Cardiac muscle cell (in vitro differentiated cells and primary cell): ENCODE results near the gene PHF23. TPM values are rescaled to one million over a fixed set of nuclear protein-coding genes. Genes with fewer than 3 reads are reported as not detected.

Source experiments
- DNase-seq, 2 donors: peaks; one replicate each; pipeline versions ENCODE4 v3.0.0 to v3.0.0-alpha.2; 2010 to 2017; ENCODE audit warnings: low read depth in 1 of 2, low spot score in 1 of 2
- H3K27ac ChIP-seq: fragments of 200-600 bp; sonication (generic); 2 replicates; pipeline ENCODE4 v1.5.1; 2016
- H3K27me3 ChIP-seq: fragments of 200-600 bp; sonication (generic); 2 replicates; pipeline ENCODE4 v1.6.0; 2016; ENCODE audit warnings: control low read depth
- H3K36me3 ChIP-seq: fragments of 200-600 bp; sonication (generic); 2 replicates; pipeline ENCODE4 v1.5.1; 2016; ENCODE audit warnings: control low read depth
- H3K4me1 ChIP-seq: fragments of 200-600 bp; sonication (generic); 2 replicates; pipeline ENCODE4 v1.8.1; 2017; ENCODE audit warnings: low read depth, mild to moderate bottlenecking, mixed run types
- H3K4me3 ChIP-seq: fragments of 200-600 bp; sonication (generic); 2 replicates; pipeline ENCODE4 v1.5.1; 2016; ENCODE audit warnings: mild to moderate bottlenecking
- H3K9me3 ChIP-seq: fragments of 200-600 bp; sonication (generic); 2 replicates; pipeline ENCODE4 v1.5.1; 2017; ENCODE audit warnings: low read depth, mild to moderate bottlenecking, control low read depth
- CTCF ChIP-seq: IDR thresholded peaks from 2 replicates; pipeline ENCODE4 v1.5.1; 2012; ENCODE audit warnings: low read depth, mild to moderate bottlenecking, low read length
- polyA plus RNA-seq: library from polyadenylated mRNA; unstranded; fragments of >200 nt; fragmentation: Nextera tagmentation; extraction: Ambion mirVana; gene quantifications from 2 replicates; pipeline ENCODE4 v1.2.1, GENCODE V29; 2016
- total RNA-seq: library from RNA; depleted of rRNA; stranded (reverse); fragments of >200 nt; gene quantifications from 2 replicates; pipeline ENCODE4 v1.2.3, GENCODE V29; 2016

Gene PHF23
- total and polyA plus RNA-seq, 2 experiments from 2014 or later = 57.7 to 65.0 TPM

GRCh38 chr17:7253082-7253481 is 13.8 kb upstream of the PHF23 start:
- Histone ChIP-seq H3K4me3 (peak overlapping the region; percentile 69), H3K27me3 (no peaks in the 10 kb centered on the region), H3K36me3 (peaks cover 14% of the 10 kb centered on the region), H3K4me1 (peaks cover 19% of the 10 kb centered on the region), H3K9me3 (no peaks in the 10 kb centered on the region), H3K27ac (peak overlapping the region; percentile 99)
- DNase-seq = no peak
- TF ChIP-seq CTCF = no peak

GRCh38 chr17:7252176-7253043 is 13.2 kb upstream of the PHF23 start, which contains the start of gene ELP5:
ELP5 (plus strand) TSS chr17:7252215; CDS start chr17:7252551, 336 bp downstream.
- Histone ChIP-seq H3K27ac (peak within 1 kb of the TSS; percentile 99), H3K9me3 (no peaks in the 10 kb centered on the region), H3K4me1 (peaks cover 19% of the 10 kb centered on the region), H3K36me3 (peaks cover 9% of the 10 kb centered on the region), H3K4me3 (peak within 1 kb of the TSS; percentile 69), H3K27me3 (no peaks in the 10 kb centered on the region)
- peak; percentile 94 to 97 for DNase-seq
- TF ChIP-seq CTCF = peak; percentile 10

GRCh38 chr17:7251661-7252175 is 12.5 kb upstream of the PHF23 start, which contains the start of gene CTDNEP1:
CTDNEP1 (minus strand) TSS chr17:7251734; CDS start chr17:7251296, 438 bp downstream.
- no peaks in the 10 kb centered on the region for H3K9me3 ChIP-seq
- H3K4me1 ChIP-seq = peaks cover 19% of the 10 kb centered on the region
- H3K4me3 ChIP-seq = peak within 1 kb of the TSS; percentile 69
- peak; percentile 98 to 100 for DNase-seq
- peaks cover 8% of the 10 kb centered on the region for H3K36me3 ChIP-seq
- no peak for TF ChIP-seq CTCF
- no peaks in the 10 kb centered on the region for H3K27me3 ChIP-seq
- peak within 1 kb of the TSS; percentile 99 for H3K27ac ChIP-seq

GRCh38 chr17:7250695-7251627 is 11.7 kb upstream of the PHF23 start:
- no peak for TF ChIP-seq CTCF
- no peak for DNase-seq
- H3K9me3 ChIP-seq = no peaks in the 10 kb centered on the region
- H3K4me1 ChIP-seq = peaks cover 19% of the 10 kb centered on the region
- peak overlapping the region; percentile 99 for H3K27ac ChIP-seq
- peak overlapping the region; percentile 69 for H3K4me3 ChIP-seq
- H3K27me3 ChIP-seq = no peaks in the 10 kb centered on the region
- peaks cover 11% of the 10 kb centered on the region for H3K36me3 ChIP-seq

- no peak for TF ChIP-seq CTCF
- peak overlapping the region; percentile 99 for H3K27ac ChIP-seq
- peaks cover 14% of the 10 kb centered on the region for H3K36me3 ChIP-seq
- no peaks in the 10 kb centered on the region for H3K27me3 ChIP-seq
- peak overlapping the region; percentile 69 for H3K4me3 ChIP-seq
- no peaks in the 10 kb centered on the region for H3K9me3 ChIP-seq
- H3K4me1 ChIP-seq = peaks cover 19% of the 10 kb centered on the region
- no peak for DNase-seq
Measured at GRCh38 chr17:7249830-7250229, 10.6 kb upstream of the PHF23 start.
